Tracheal epithelial cell (primary cell): Measurements from ENCODE around the gene CPM. TPM values are rescaled to one million over a fixed set of nuclear protein-coding genes. Genes with fewer than 3 reads are reported as not detected.

Source experiments
- total RNA-seq: library from RNA; depleted of rRNA; stranded (reverse); fragments of >200 nt; gene quantifications from 2 replicates; pipeline ENCODE4 v1.2.1, GENCODE V29; 2014

Gene CPM
- 7.5 and 19.8 TPM in 2 replicates for total RNA-seq

GRCh38 chr12:68932961-68933893, at the start of gene CPM:
Gene CPM, minus strand, starts transcription at chr12:68933171. Its CDS starts 334 bp downstream, at chr12:68932837.

GRCh38 chr12:68807576-68808387, 125.2 kb downstream of the CPM start, which contains the start of gene MDM2:
Gene MDM2, plus strand, starts transcription at chr12:68808177. Its CDS starts 301 bp downstream, at chr12:68808478.

Other genes starting within 250 kb of the CPM start
- 32.2 and 42.4 TPM in 2 replicates for gene NUP107, start 246.2 kb downstream of the CPM start, total RNA-seq
- 2.1 and 2.7 TPM in 2 replicates for gene SLC35E3, start 187.0 kb downstream of the CPM start, total RNA-seq
- gene MDM2, start 125.0 kb downstream of the CPM start, total RNA-seq: 107 and 191 TPM in 2 replicates